Lung (tissue), 12 donors: ENCODE data around the gene GNPAT. TPM values are rescaled to one million over a fixed set of nuclear protein-coding genes. Genes with fewer than 3 reads are reported as not detected.

ENCODE experiments used
- ATAC-seq: fragments of 200-7000 bp; cut with Tn5 transposase; one replicate; pipeline ENCODE4 v1.9.1; 2020; ENCODE audit warnings: moderate number of reproducible peaks; ENCODE audit not compliant: insufficient read depth, low FRiP score
- DNase-seq, 3 donors: peaks; one replicate each; pipeline ENCODE4 v3.0.0-alpha.2; 2013 to 2017
- H3K27ac ChIP-seq, 2 donors: one replicate each; pipeline ENCODE4 v1.5.1; 2013; ENCODE audit warnings: mild to moderate bottlenecking in 2 of 2, moderate library complexity in 2 of 2, control low read depth in 1 of 2, inconsistent platforms in 1 of 2, low read depth in 1 of 2, low read length in 1 of 2
- H3K27me3 ChIP-seq, 3 donors: one replicate each; pipeline ENCODE4 v1.5.1; 2013; ENCODE audit warnings: low read length in 2 of 3; ENCODE audit not compliant: control insufficient read depth in 3 of 3, insufficient read depth in 3 of 3
- H3K36me3 ChIP-seq, 4 donors: one replicate each; pipeline ENCODE4 v1.5.1; 2013; ENCODE audit warnings: low read length in 4 of 4, mild to moderate bottlenecking in 1 of 4, moderate library complexity in 1 of 4; ENCODE audit not compliant: control insufficient read depth in 4 of 4, insufficient read depth in 4 of 4
- H3K4me1 ChIP-seq, 5 donors: one replicate each; pipeline ENCODE4 v1.5.1; 2013; ENCODE audit warnings: low read length in 5 of 5, mild to moderate bottlenecking in 2 of 5, moderate library complexity in 1 of 5; ENCODE audit not compliant: control insufficient read depth in 5 of 5, insufficient read depth in 5 of 5
- H3K4me3 ChIP-seq: one replicate; pipeline ENCODE4 v1.5.1; 2013; ENCODE audit warnings: mild to moderate bottlenecking, control low read depth, moderate library complexity
- H3K9ac ChIP-seq, 2 donors: one replicate each; pipeline ENCODE4 v1.5.1; 2013; ENCODE audit warnings: low read length in 2 of 2, control low read depth in 1 of 2; ENCODE audit not compliant: insufficient read depth in 1 of 2
- H3K9me3 ChIP-seq, 4 donors: one replicate each; pipeline ENCODE4 v1.5.1; 2013; ENCODE audit warnings: low read length in 3 of 4, mild to moderate bottlenecking in 1 of 4, moderate library complexity in 1 of 4; ENCODE audit not compliant: control insufficient read depth in 4 of 4, insufficient read depth in 3 of 4
- WGBS, 2 donors: extraction: QIAGEN DNeasy Blood & Tissue Kit; methylation state at CpG; one replicate each; pipeline ENCODE4 v1.1.7; 2013; 5-methylcytosine and 5-hydroxymethylcytosine counted together
- polyA plus RNA-seq, 2 donors: library from polyadenylated mRNA; stranded (reverse); fragments of 200-250 nt; gene quantifications; one replicate each; pipeline ENCODE4 v1.2.1, GENCODE V29; 2013
- total RNA-seq, 2 donors: library from RNA; depleted of rRNA in 1 of 2; stranded (reverse); fragments of >200 nt in 1 of 2; gene quantifications; one replicate each; pipeline ENCODE4 v1.2.1, GENCODE V29; 2014 to 2021
- TF ChIP-seq, protein P1 (sequence below): IDR thresholded peaks from 2 replicates; pipeline ENCODE4 v1.5.1; 2012; ENCODE audit warnings: mild to moderate bottlenecking; ENCODE audit errors: control extremely low read depth, extremely low read depth
- donor health status: control.
- donor health status: control.
- donor health status: Bipolar disorder and iron deficiency.
- donor health status: healthy.
- donor health status: DM: yes; HTN: yes; CAD: no.

GNPAT gene
- total and polyA plus RNA-seq, 4 donors, result 24.6 to 50.5 (median 37.1) TPM

DNA sequence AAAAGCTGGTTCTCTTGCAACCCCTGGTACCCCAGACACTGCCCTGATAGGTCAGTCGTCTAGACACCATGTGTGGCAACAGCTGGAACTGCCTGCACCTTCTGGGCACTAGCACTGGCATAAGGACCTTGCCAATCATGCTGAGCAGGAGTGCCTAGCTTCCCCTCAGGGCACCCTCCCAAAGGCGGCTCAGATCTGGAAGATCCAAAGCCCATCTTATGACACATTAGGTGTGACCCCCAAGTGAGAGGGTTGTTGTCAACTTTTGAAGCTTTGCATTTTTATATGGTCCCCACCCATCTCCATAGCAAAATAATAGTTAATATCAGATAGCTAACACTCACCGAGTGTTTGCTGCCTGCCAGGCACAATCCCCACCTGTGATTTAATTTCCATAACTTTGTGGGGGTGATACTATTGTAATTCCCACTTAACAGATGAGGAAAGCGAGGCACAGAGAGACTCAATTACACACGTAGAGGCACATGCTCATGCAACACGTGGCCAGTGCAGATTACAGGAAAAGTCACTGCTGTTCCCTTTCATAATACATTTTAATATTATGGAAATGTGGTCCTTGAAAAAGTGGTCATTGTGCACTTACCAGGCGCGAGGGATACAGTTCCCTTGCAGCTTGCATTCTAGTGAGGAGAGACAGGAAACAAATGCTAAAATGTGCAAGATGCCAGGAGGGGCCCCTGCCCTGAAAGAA lies 70.9 kb downstream of the GNPAT start:
- H3K27ac ChIP-seq, result no peak overlapping the region
- H3K9ac ChIP-seq, result no peak overlapping the region
- no peaks in the 10 kb centered on the region for H3K36me3 ChIP-seq
- ATAC-seq (no peak), DNase-seq (no peak)
- no peaks in the 10 kb centered on the region for H3K4me1 ChIP-seq
- H3K4me3 ChIP-seq, result no peak overlapping the region
- WGBS, 2 donors, result 78 to 85% methylated on average over 8 of the region's 8 CpGs
- H3K9me3 ChIP-seq, result peaks cover 0 to 4% (median 0%) of the 10 kb centered on the region in 4 donors
- H3K27me3 ChIP-seq, result no peaks in the 10 kb centered on the region
- TF ChIP-seq, protein P1, sequence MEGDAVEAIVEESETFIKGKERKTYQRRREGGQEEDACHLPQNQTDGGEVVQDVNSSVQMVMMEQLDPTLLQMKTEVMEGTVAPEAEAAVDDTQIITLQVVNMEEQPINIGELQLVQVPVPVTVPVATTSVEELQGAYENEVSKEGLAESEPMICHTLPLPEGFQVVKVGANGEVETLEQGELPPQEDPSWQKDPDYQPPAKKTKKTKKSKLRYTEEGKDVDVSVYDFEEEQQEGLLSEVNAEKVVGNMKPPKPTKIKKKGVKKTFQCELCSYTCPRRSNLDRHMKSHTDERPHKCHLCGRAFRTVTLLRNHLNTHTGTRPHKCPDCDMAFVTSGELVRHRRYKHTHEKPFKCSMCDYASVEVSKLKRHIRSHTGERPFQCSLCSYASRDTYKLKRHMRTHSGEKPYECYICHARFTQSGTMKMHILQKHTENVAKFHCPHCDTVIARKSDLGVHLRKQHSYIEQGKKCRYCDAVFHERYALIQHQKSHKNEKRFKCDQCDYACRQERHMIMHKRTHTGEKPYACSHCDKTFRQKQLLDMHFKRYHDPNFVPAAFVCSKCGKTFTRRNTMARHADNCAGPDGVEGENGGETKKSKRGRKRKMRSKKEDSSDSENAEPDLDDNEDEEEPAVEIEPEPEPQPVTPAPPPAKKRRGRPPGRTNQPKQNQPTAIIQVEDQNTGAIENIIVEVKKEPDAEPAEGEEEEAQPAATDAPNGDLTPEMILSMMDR, result no peak

GRCh38 chr1:231312432-231312788 lies 71.4 kb downstream of the GNPAT start:
- Histone ChIP-seq H3K36me3 (no peaks in the 10 kb centered on the region), H3K27me3 (no peaks in the 10 kb centered on the region), H3K9ac (no peak overlapping the region), H3K4me1 (no peaks in the 10 kb centered on the region), H3K27ac (no peak overlapping the region), H3K9me3 (peaks cover 0 to 2% (median 0%) of the 10 kb centered on the region in 4 donors), H3K4me3 (no peak overlapping the region)
- ATAC-seq, result no peak
- TF ChIP-seq, protein P1, result no peak
- 83 to 96% methylated on average over 5 of the region's 5 CpGs for WGBS, 2 donors
- DNase-seq, result no peak

- TF ChIP-seq, protein P1, result no peak
- H3K27ac ChIP-seq, result no peak overlapping the region
- H3K36me3 ChIP-seq, result no peaks in the 10 kb centered on the region
- DNase-seq (no peak), ATAC-seq (no peak)
- no peak overlapping the region for H3K9ac ChIP-seq
- no peaks in the 10 kb centered on the region for H3K27me3 ChIP-seq
- peaks cover 0 to 2% (median 0%) of the 10 kb centered on the region in 4 donors for H3K9me3 ChIP-seq
- H3K4me1 ChIP-seq, result no peaks in the 10 kb centered on the region
- WGBS, 2 donors, result 82 to 90% methylated on average over 4 of the region's 4 CpGs
- H3K4me3 ChIP-seq, result no peak overlapping the region
Observed at GRCh38 chr1:231313661-231314060, 72.6 kb downstream of the GNPAT start.

DNA sequence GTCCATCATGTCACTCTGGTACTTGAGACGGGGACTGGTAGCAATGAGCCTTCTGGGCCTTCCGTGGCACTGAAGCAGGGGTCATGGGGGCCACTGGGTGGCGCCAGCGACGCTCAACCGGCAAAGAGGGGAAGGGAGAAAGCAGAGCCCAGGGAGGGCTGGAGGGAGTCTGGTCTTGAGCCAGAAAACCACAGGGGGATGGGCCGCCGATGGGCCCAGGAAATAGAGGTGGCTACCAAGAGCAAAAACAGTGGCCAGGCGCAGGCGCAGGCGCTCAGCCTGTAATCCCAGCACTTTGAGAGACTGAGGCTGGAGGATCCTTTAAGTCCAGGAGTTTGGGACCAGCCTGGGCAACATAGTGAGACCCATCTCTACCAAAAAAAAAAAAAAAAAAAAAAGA lies 74.9 kb downstream of the GNPAT start:
- H3K4me3 ChIP-seq, result no peak overlapping the region
- no peaks in the 10 kb centered on the region for H3K4me1 ChIP-seq
- DNase-seq (peak; percentile 10 to 16 (median 15)), ATAC-seq (no peak)
- no peak overlapping the region for H3K27ac ChIP-seq
- TF ChIP-seq, protein P1, result peak; percentile 8
- no peaks in the 10 kb centered on the region for H3K36me3 ChIP-seq
- 41% methylated on average over 11 of the region's 11 CpGs for WGBS, 2 donors
- no peak overlapping the region for H3K9ac ChIP-seq
- H3K9me3 ChIP-seq, result peaks cover 0 to 2% (median 0%) of the 10 kb centered on the region in 4 donors
- no peaks in the 10 kb centered on the region for H3K27me3 ChIP-seq
